Omental fat pad (tissue), 4 donors: ENCODE measurements around the gene NEDD9. TPM values are rescaled to one million over a fixed set of nuclear protein-coding genes. Genes with fewer than 3 reads are reported as not detected.

ENCODE experiments used
- ATAC-seq: fragments of 150-250 bp; one replicate; pipeline ENCODE4 v1.9.1; 2016; ENCODE audit warnings: mild to moderate bottlenecking, moderate library complexity; ENCODE audit not compliant: low FRiP score
- DNase-seq: peaks from one replicate; pipeline ENCODE4 v3.0.0-alpha.2; 2019; ENCODE audit warnings: low spot score
- CTCF ChIP-seq, 3 donors: fragments of 450-650 bp; IDR thresholded peaks; one replicate each; pipeline ENCODE4 v1.5.1; 2016 to 2017; ENCODE audit warnings: antibody characterized with exemption in 3 of 3, mild to moderate bottlenecking in 3 of 3, moderate library complexity in 2 of 3
- total RNA-seq, 4 donors: library from RNA; depleted of rRNA; stranded (reverse); fragments of >200 nt; gene quantifications; one replicate each; pipeline ENCODE4 v1.1.0, GENCODE V29; 2016

The NEDD9 gene
- total RNA-seq, 4 donors from 2014 or later = 77.2 to 196 (median 106) TPM

GRCh38 chr6:11268978-11269377 lies 36.5 kb upstream of the NEDD9 start:
- ATAC-seq (no peak), DNase-seq (no peak)

GRCh38 chr6:11266926-11267325 lies 34.5 kb upstream of the NEDD9 start:
- no peak for ATAC-seq
- no peak for DNase-seq
- TF ChIP-seq CTCF (IDR thresholded peaks at IDR 0.05) = no peak

More at GRCh38 chr6:11268978-11269377, 36.5 kb upstream of the NEDD9 start:
- TF ChIP-seq CTCF (IDR thresholded peaks at IDR 0.05) = no peak

GRCh38 chr6:11265932-11266331 lies 33.5 kb upstream of the NEDD9 start:
- DNase-seq (no peak), ATAC-seq (no peak)
- TF ChIP-seq CTCF (IDR thresholded peaks at IDR 0.05) = no peak

GRCh38 chr6:11264100-11264499 lies 31.6 kb upstream of the NEDD9 start:
- ATAC-seq = no peak
- TF ChIP-seq CTCF (IDR thresholded peaks at IDR 0.05) = no peak

GRCh38 chr6:11263291-11263775 lies 30.9 kb upstream of the NEDD9 start:
- DNase-seq = no peak
- peak; percentile 72 for ATAC-seq
- TF ChIP-seq CTCF (IDR thresholded peaks at IDR 0.05) = no peak

More at GRCh38 chr6:11264100-11264499, 31.6 kb upstream of the NEDD9 start:
- no peak for DNase-seq

- no peak for ATAC-seq
Measured at GRCh38 chr6:11262242-11262641, 29.8 kb upstream of the NEDD9 start.

More at GRCh38 chr6:11262242-11262641, 29.8 kb upstream of the NEDD9 start:
- no peak for TF ChIP-seq CTCF (IDR thresholded peaks at IDR 0.05)
- DNase-seq = no peak
